ENCODE measurements around the gene FAM9C. TPM values are rescaled to one million over a fixed set of nuclear protein-coding genes. Genes with fewer than 3 reads are reported as not detected.

Gene FAM9C
- total RNA-seq, 1 donor from 2014 or later: not detected

DNA sequence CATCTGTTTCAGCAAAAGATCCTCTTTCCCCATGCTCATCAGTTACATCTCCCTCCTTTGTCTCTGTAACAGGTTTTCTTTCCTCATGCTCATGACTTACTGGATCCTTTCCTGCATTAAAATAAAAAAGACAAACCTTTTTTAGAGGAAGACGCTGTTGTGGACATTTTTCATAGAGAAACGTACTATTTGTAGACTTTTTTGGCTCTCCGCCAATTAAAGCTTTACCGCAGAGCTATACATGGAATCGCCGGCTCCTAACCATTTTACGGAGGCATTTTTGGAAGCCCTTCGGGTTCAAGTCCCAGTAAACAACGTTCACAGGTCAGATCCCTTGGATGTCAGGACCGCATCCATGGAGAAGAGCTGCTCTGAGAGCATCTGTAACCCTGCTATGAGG lies 1.3 kb downstream of the FAM9C start:
- no peak overlapping the region for H3K27ac Mint-ChIP-seq (ENCODE audit: unreplicated experiment)
- no peak for DNase-seq (ENCODE audit: low spot score)
- TF ChIP-seq, protein P1, sequence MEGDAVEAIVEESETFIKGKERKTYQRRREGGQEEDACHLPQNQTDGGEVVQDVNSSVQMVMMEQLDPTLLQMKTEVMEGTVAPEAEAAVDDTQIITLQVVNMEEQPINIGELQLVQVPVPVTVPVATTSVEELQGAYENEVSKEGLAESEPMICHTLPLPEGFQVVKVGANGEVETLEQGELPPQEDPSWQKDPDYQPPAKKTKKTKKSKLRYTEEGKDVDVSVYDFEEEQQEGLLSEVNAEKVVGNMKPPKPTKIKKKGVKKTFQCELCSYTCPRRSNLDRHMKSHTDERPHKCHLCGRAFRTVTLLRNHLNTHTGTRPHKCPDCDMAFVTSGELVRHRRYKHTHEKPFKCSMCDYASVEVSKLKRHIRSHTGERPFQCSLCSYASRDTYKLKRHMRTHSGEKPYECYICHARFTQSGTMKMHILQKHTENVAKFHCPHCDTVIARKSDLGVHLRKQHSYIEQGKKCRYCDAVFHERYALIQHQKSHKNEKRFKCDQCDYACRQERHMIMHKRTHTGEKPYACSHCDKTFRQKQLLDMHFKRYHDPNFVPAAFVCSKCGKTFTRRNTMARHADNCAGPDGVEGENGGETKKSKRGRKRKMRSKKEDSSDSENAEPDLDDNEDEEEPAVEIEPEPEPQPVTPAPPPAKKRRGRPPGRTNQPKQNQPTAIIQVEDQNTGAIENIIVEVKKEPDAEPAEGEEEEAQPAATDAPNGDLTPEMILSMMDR (IDR thresholded peaks at IDR 0.05): no peak

DNA sequence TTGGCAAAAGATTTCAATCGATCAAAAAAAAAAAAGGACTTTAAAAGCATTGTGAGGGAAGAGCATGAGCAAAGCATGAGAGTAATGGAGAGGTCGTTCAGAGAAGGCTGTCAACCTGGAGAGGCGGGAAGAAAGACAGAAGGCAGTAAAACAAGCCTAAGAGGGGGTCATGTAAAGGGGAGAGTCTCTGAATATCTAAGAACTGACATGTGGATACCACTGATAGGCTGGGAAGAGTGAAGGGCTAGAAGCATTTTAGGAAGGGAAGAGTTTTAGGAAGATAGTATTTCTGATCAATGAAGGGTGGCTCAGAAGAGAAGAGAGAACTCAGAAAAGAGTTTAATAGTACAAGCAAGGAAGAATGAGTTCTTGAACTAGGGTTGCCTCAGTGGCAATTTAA lies 7.5 kb downstream of the FAM9C start:
- Mint-ChIP-seq H3K9me3 (ENCODE audit: low read depth) (peaks cover 17% of the 10 kb centered on the region), H3K27me3 (ENCODE audit: low read depth) (no peaks in the 10 kb centered on the region), H3K27ac (ENCODE audit: unreplicated experiment) (no peak overlapping the region), H3K4me1 (ENCODE audit: low read depth) (peaks cover 21% of the 10 kb centered on the region), H3K4me3 (ENCODE audit: unreplicated experiment) (no peak overlapping the region), H3K36me3 (ENCODE audit: low read depth) (no peaks in the 10 kb centered on the region)
- no peak for DNase-seq (ENCODE audit: low spot score)
- TF ChIP-seq, protein P1 (IDR thresholded peaks at IDR 0.05): no peak

More for the DNA sequence above, 1.3 kb downstream of the FAM9C start:
- Mint-ChIP-seq H3K9me3 (ENCODE audit: low read depth) (peaks cover 14% of the 10 kb centered on the region), H3K4me3 (ENCODE audit: unreplicated experiment) (no peak overlapping the region), H3K4me1 (ENCODE audit: low read depth) (peaks cover 13% of the 10 kb centered on the region), H3K27me3 (ENCODE audit: low read depth) (no peaks in the 10 kb centered on the region), H3K36me3 (ENCODE audit: low read depth) (no peaks in the 10 kb centered on the region)

DNA sequence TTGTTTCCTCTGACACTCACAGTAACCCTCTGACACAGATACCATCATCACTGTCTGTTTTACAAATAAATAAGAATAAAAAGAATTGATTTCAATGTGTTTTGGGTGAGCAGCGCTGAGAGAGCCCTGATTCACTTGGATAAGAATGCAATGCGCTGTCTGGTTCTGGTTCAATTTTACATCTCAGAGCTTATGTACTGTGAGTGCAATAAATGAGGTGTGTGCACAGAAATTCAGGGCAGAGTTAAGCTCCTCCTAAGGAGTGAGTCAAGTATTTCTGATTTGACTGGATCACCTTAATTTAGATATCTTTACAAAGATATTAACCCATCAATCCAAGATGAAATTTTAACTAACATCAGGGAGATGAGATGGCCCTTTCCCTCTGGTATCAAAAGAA lies 11.2 kb downstream of the FAM9C start:
- H3K27me3 Mint-ChIP-seq (ENCODE audit: low read depth): no peaks in the 10 kb centered on the region
- peaks cover 45% of the 10 kb centered on the region for H3K4me1 Mint-ChIP-seq (ENCODE audit: low read depth)
- no peaks in the 10 kb centered on the region for H3K36me3 Mint-ChIP-seq (ENCODE audit: low read depth)
- TF ChIP-seq, protein P1 (IDR thresholded peaks at IDR 0.05): no peak
- DNase-seq (ENCODE audit: low spot score): no peak
- no peak overlapping the region for H3K27ac Mint-ChIP-seq (ENCODE audit: unreplicated experiment)
- H3K4me3 Mint-ChIP-seq (ENCODE audit: unreplicated experiment): no peak overlapping the region
- peaks cover 3% of the 10 kb centered on the region for H3K9me3 Mint-ChIP-seq (ENCODE audit: low read depth)

DNA sequence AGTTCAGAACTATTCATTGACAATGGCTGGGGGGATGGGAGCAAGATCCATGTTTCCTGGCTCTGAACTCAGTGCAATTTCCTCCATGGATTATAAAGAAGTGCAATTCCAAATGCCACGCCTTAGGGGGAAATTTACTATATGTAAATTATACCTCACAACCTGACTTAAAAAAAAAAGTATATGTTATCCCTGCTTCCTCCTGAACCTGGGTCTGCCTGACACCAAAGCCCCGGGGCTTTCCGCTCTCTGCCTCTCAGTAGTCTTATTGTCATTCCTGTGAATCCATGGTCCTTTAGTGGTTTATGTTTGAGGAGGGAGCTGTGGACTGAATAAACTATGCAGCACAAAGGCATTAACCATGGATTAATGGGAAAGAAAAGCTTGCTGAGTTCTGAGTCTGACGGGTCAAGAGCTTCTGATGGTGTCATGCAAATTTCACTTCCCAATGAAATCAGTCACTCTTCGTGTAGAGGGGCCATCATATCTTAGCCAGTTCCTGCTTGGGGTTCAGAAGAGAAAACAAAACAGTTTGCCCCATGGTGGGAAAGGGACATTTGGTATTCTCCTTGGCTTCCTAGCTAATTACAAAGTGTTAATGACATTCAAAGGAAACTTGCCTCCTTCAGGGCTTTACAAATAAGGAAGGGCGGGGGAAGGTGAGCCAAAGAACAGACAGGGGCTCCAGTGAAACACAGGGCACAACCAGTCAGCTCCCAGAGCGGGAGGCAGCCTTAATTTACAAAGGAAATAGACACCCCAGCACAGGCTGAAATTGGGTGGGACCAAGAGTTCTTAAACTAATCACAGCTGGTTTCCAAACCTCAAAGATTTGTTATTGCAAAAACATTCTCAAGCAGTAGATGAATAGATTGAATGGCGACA lies 14.3 kb downstream of the FAM9C start:
- Mint-ChIP-seq H3K4me1 (ENCODE audit: low read depth) (peaks cover 41% of the 10 kb centered on the region), H3K4me3 (ENCODE audit: unreplicated experiment) (no peak overlapping the region), H3K9me3 (ENCODE audit: low read depth) (no peaks in the 10 kb centered on the region), H3K36me3 (ENCODE audit: low read depth) (no peaks in the 10 kb centered on the region), H3K27me3 (ENCODE audit: low read depth) (no peaks in the 10 kb centered on the region), H3K27ac (ENCODE audit: unreplicated experiment) (peak overlapping the region; percentile 95)
- no peak for DNase-seq (ENCODE audit: low spot score)
- TF ChIP-seq, protein P1 (IDR thresholded peaks at IDR 0.05): no peak

DNA sequence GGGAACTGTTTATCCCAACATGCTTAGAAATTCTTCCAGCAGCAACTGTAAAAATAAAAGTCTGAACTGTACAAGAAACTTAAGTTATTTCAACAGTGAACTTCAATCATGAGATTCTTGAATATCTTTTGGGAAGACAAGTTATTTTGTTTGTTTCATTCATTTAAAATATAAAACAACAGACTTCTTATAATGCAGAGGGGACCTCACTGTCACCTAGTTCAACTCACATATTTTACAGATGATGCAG lies 14.9 kb downstream of the FAM9C start:
- H3K4me1 Mint-ChIP-seq (ENCODE audit: low read depth): peaks cover 35% of the 10 kb centered on the region
- TF ChIP-seq, protein P1 (IDR thresholded peaks at IDR 0.05): no peak
- H3K9me3 Mint-ChIP-seq (ENCODE audit: low read depth): no peaks in the 10 kb centered on the region
- DNase-seq (ENCODE audit: low spot score): no peak
- H3K27me3 Mint-ChIP-seq (ENCODE audit: low read depth): no peaks in the 10 kb centered on the region
- no peaks in the 10 kb centered on the region for H3K36me3 Mint-ChIP-seq (ENCODE audit: low read depth)
- peak overlapping the region; percentile 41 for H3K4me3 Mint-ChIP-seq (ENCODE audit: unreplicated experiment)
- peak overlapping the region; percentile 95 for H3K27ac Mint-ChIP-seq (ENCODE audit: unreplicated experiment)

Data from chondrocyte (in vitro differentiated cells).